ENCODE measurements around the gene TMEM213.

The TMEM213 gene

GRCh38 chr7:138843632-138844580 lies 46.1 kb downstream of the TMEM213 start:
- DNase-seq = no peak

GRCh38 chr7:138845711-138846110 lies 47.9 kb downstream of the TMEM213 start:
- DNase-seq = no peak

DNA sequence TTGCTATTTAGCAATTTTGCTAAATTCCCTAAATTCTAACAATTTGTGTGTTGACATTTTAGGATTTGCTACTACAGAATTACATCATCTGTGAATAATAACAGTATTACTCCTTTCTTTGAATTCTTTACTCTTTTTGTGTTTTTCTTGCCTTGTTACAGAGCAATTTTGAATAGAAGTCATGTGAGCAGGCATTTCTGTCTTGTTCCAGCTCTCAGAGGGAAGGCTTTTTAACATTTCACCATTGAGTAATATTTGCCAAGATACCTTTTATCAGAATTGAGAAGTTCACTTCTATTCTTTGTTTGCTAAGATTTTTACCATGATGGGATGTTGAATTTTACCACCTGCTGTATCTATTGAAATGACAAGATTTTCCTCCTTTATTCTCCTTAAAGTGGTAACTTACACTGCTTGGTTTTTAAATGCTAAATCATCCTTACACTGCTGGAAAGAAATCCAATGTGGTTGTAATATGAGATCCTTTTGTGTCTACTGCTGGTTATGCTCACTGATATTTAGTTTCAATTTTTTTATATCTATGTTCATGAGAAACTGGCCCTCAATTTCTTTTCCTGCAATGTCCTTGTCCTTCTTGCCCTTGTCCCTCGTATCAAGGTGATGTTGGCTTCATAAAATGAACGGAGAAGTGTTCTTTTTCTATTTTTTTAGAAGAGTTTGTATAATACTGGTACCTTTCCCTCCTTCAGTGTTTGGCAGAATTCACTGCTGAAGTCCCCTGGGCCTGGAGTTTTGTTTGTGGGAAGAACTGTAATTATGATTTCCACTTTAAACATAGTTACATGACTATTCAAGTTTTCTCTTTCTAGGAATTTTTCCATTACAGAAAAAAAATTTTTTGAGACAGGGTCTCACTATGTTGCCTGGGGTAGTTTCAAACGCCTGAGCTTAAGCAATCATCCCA lies 50.5 kb downstream of the TMEM213 start:
- no peak for DNase-seq

DNA sequence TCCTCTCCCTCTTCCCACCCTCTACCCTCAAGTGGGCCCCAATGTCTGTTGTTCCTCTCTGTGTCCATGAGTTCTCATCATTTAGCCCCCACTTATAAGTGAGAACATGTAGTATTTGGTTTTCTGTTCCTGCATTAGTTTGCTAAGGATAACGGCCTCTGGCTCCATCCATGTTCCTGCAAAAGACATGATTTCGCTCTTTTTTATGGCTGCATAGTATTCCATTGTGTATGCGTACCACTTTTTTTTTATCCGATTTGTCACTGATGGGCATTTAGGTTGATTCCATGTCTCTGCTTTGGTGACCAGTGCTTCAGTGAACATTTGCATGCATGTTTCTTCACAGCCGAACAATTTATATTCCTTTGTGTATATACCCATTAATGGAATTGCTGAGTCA lies 51.9 kb downstream of the TMEM213 start:
- no peak for DNase-seq

- no peak for DNase-seq
These were observed 54.7 kb downstream of the TMEM213 start for GRCh38 chr7:138852469-138852868.

DNA sequence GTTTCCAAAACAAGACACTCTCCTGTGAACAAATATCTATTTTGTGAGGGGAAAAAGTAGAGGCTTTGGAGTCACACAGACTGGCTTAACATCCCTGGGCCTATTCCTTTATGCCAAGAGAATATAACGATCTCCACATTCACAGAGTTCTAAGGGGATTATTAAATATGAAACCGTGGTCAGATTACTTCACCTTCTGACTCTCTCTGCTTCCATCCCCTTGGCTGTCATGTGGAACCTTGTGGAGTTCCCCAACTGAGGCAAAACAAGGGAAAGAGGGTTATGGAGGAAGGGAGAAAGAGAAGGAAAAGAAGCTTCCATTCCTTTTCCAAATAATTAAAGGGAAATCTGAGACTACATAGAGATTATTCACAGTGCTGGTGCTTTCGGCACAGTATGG lies 55.7 kb downstream of the TMEM213 start:
- DNase-seq = no peak

- no peak for DNase-seq
These were observed 56.4 kb downstream of the TMEM213 start for GRCh38 chr7:138854115-138854645.

DNA sequence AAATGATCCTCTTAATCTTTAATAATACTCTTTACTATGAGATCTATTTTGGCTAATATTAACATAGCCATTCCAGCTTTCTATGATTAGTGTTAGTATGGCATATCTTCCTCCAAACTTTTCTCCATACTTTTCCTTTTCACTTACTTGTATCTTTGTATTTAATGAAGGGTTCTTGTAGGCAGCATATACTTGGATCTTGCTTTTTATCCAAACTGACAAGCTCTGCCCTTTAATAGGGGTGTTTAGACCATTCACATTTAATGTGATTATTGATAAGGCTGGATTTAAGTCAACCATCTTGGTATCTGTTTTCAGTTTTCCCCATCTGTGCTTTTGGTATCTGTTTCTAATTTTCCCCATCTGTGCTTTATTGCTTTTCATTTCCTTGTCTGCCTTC lies 59.9 kb downstream of the TMEM213 start:
- DNase-seq = no peak

GRCh38 chr7:138861051-138861450 lies 63.3 kb downstream of the TMEM213 start:
- no peak for DNase-seq

- DNase-seq = no peak
These were observed 66.1 kb downstream of the TMEM213 start for GRCh38 chr7:138863931-138864330.

DNA sequence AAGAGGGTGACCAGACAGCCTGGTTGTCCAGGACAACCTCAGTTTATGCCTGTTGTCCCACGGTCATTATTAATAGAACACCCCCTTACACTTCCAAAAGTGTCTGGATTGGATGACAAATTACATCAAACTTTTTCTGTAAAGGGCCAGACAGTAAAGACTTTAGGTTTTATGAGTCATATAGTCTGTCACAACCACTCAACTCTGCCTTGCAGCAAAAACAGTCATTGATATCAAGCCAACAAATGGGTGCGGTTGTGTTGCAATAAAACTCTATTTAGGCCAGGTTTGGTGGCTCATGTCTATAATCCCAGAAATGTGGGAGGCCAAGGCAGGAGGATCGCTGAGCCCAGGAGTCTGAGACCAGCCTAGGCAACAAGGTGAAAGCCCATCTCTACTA lies 66.9 kb downstream of the TMEM213 start:
- no peak for DNase-seq

GRCh38 chr7:138865843-138866242 lies 68.0 kb downstream of the TMEM213 start:
- peak; percentile 46 for DNase-seq

GRCh38 chr7:138866353-138866752 lies 68.6 kb downstream of the TMEM213 start:
- no peak for DNase-seq

- DNase-seq = no peak
These were observed 70.0 kb downstream of the TMEM213 start for GRCh38 chr7:138867744-138868143.

DNA sequence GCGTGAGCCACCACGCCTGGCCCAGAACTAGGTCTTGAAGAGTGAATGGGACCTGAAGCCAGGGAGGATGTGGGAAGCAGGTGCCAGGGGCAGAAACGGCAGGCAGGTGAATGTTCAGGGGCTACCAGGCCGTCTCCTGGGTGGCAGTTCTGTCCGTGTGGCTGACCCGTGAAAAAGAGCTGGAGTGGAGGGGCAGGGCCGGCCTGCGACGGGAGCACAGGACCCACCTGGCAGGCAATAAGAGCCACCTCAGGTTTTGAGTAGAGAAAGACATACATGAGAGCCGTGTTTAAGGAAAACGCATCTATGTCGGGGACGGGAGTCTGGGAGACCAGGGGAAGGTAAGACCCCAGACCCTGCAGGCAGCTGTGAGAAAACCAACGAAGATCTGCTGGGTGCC lies 70.9 kb downstream of the TMEM213 start:
- DNase-seq = no peak

- no peak for DNase-seq
These were observed 71.6 kb downstream of the TMEM213 start for GRCh38 chr7:138869353-138869752.

- DNase-seq = no peak
These were observed 73.4 kb downstream of the TMEM213 start for GRCh38 chr7:138871065-138871813.

- DNase-seq = no peak
These were observed 74.0 kb downstream of the TMEM213 start for GRCh38 chr7:138871814-138872090.

DNA sequence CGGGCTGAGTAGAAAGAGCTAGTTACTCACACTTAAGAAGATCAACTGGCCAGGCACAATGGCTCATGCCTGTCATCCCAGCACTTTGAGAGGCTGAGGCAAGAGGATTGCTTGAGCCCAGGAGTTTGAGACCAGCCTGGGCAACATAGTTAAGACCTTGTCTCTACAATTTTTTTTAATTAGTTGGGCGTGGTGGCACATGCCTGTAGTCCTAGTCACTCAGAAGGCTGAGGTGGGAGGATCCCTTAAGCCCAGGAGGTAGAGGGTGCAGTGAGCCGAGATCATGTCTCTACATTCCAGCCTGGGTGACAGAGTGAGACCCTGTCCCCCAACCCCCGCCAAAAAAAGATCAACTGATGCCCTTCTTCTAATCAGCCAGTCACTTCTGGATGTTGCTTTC lies 74.8 kb downstream of the TMEM213 start:
- no peak for DNase-seq

DNA sequence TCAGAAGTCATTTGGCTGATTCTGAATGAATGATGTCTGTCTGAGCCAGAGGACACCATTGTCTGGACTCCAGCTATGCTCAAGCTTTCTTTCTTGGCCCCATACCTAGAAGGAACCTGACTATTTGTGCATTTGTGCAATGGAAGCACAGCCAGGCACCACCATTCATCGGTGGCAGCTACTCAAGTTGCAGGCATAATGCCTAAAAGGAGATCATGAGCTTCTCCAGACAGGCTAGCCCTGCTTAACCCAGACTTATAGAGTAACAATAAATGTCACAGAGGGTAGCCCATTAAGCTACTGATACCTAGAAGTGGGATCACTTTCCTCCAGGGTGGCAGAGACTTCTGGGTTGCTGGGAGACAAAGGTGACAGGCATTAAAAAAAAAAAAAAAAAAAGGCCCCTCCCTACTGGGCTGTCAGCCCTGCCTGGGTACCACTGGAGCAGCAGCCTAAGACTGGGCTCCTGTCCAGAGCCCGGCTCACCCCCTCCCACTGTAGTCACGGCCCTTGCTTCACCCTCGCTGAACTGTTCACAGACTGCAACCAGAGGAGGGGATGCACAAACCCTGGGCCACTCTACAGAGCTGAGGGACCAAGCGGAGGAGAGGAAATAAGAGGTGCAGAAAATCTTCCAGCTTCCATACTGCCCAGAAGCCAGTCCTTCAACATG lies 75.6 kb downstream of the TMEM213 start:
- no peak for DNase-seq

DNA sequence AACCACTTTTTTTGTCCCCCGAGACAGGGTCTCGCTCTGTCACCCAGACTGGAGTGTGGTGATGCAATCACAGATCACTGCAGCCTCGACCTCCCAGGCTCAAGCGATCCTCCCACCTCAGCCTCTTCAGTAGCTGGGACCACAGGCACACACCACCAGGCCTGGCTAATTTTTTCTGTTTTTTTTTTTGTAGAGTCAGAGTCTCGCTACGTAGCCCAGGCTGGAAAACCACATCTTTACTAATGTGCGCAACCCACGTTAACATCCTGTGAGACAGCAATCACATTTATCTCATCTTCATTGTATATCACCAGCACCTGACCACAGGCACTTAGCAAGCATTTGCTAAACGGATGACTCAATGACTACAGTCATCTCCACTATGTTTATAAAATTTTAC lies 78.0 kb downstream of the TMEM213 start:
- peak; percentile 48 for DNase-seq

DNA sequence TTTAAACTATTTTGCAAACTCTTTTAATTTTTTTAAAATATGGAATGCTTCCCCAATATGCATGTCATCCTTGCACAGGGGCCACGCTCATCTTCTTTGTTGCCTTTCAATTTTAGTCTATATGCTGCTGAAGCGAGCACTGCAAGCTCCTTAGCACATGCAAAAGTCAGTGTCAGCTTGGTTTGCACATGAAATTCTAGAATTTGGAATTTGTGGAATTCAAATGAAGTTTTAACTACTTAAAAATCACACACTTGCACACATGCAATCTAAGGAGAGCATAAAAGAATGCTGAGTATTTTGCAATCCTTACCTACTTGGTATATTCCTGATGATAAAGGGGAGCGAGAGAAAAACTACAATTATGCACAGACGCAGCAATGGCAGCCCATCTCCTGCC lies 78.5 kb downstream of the TMEM213 start:
- DNase-seq = no peak
